Suprapubic skin (tissue), 4 donors: ENCODE measurements around the gene GPR146.

Experiments used
- CTCF ChIP-seq, 2 donors: fragments of 200-600 bp in 1 of 2; fragments of 450-650 bp in 1 of 2; sonication (generic) in 1 of 2; IDR thresholded peaks; one replicate each; pipeline ENCODE4 v1.5.1; 2016 to 2019; ENCODE audit warnings: antibody characterized with exemption in 2 of 2, mild to moderate bottlenecking in 1 of 2, moderate library complexity in 1 of 2
- EP300 ChIP-seq: sonication (generic); formaldehyde crosslinking; IDR thresholded peaks from one replicate; pipeline ENCODE4 v1.6.1; 2017; ENCODE audit warnings: antibody characterized with exemption
- POLR2A ChIP-seq, 2 donors: fragments of 450-650 bp; IDR thresholded peaks; one replicate each; pipeline ENCODE4 v1.6.1; 2017; ENCODE audit warnings: antibody characterized with exemption in 2 of 2, mild to moderate bottlenecking in 2 of 2, moderate library complexity in 2 of 2
- POLR2AphosphoS5 ChIP-seq, 3 donors: sonication (generic); formaldehyde crosslinking; IDR thresholded peaks; one replicate each; pipeline ENCODE4 v1.6.1; 2017; ENCODE audit warnings: antibody characterized with exemption in 3 of 3

- TF ChIP-seq CTCF (IDR thresholded peaks at IDR 0.05), result no peak
- no peak for TF ChIP-seq EP300
- TF ChIP-seq POLR2A (IDR thresholded peaks at IDR 0.05), result no peak
- TF ChIP-seq POLR2AphosphoS5 (IDR thresholded peaks at IDR 0.05), result no peak
Measured at GRCh38 chr7:994592-995308, 49.6 kb upstream of the GPR146 start.
